ENCODE data around the gene SLC52A3. TPM values are rescaled to one million over a fixed set of nuclear protein-coding genes. Genes with fewer than 3 reads are reported as not detected.

Gene SLC52A3
- total and polyA plus RNA-seq, 9 of the 15 experiments (the other 6 are each of a cell fraction or from before 2014, with no cell fraction given): 0.06 to 0.60 (median 0.11) TPM

DNA sequence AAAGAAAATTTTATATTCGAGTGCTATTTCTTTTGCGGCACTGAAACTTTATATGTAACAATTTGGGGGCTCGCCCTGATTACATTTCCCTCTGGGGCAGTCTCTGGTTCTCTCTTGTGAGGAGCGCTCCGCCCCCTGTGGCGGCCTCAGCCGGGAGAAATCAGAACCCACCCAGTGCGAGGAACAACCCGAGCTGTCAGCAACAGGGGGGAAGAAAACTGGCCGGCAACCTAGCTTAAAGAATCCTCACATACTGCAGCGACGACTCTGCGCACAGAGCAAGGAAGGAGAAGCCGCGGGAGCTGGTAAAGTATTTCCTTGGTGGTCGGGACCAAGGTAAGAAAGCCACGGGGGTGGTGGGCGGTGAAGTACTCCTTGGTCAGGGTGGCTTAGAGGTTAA is 23.9 kb upstream of the SLC52A3 start (continued):
- TF ChIP-seq HOXB6 (CRISPR knock-in tag; IDR thresholded peaks at IDR 0.05; ENCODE audit: borderline replicate concordance): no peak
- no peak for TF ChIP-seq POU5F1 (IDR thresholded peaks at IDR 0.05; ENCODE audit: borderline replicate concordance, low read depth, low read length, partially characterized antibody)

DNA sequence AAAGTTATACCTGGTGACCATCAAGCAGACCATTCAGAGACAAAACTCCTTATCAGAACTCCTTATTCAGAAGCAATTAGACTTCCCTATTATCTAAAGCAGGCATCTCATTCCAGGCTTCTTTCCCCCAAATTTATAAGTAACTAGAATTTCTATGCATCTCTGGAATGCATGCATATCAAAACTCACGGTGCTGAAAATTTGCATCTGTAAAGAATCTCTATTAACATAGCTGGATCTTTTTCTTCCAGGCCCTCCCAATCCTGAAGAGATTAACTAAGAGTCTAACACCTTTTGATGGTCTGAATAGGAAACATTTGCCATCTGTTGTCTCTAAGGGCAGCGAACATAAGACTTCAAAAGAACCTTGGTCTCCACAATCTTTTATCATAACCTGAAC is 22.8 kb upstream of the SLC52A3 start:
- Histone ChIP-seq H3K4me2 (ENCODE audit: insufficient read depth, low read length) (no peak overlapping the region), H3K4me3 (no peak overlapping the region), H4K20me1 (replicated peaks; ENCODE audit: control insufficient read depth, insufficient read depth, low read length) (no peaks in the 10 kb centered on the region), H3K36me3 (ENCODE audit: control insufficient read depth, insufficient read depth, low read length) (no peaks in the 10 kb centered on the region), H3K79me2 (ENCODE audit: control insufficient read depth, insufficient read depth, low read length) (no peaks in the 10 kb centered on the region), H3K9me3 (replicated peaks; ENCODE audit: control insufficient read depth, insufficient read depth, low read depth, low read length) (no peaks in the 10 kb centered on the region), H3K27ac (ENCODE audit: extremely low read depth, low read depth, low read length) (no peak overlapping the region), H3K9me1 (ENCODE audit: control insufficient read depth, insufficient read depth, low read length) (no peaks in the 10 kb centered on the region), H3K4me1 (replicated peaks in 1 of 2; ENCODE audit: control insufficient read depth in 2 of 2, insufficient read depth in 2 of 2, low read length in 2 of 2) (no peaks in the 10 kb centered on the region; a peak in 1 of 5 replicates), H3K27me3 (ENCODE audit: control insufficient read depth in 2 of 2, insufficient read depth in 2 of 2, low read length in 2 of 2) (no peaks in the 10 kb centered on the region), H2AFZ (ENCODE audit: low read depth, low read length) (no peak overlapping the region), H3K9ac (ENCODE audit: insufficient read depth in 1 of 2, low read depth in 2 of 2, low read length in 2 of 2) (no peak overlapping the region)
- TF ChIP-seq L3MBTL2 (IDR thresholded peaks at IDR 0.05) (no peak), ZNF184 (CRISPR knock-in tag; IDR thresholded peaks at IDR 0.05) (no peak), ZBTB7A (IDR thresholded peaks at IDR 0.05; ENCODE audit: borderline replicate concordance, control insufficient read depth, low read depth, low read length) (no peak), TAF9B (IDR thresholded peaks at IDR 0.05; ENCODE audit: partially characterized antibody) (no peak), ZNF445 (CRISPR knock-in tag; IDR thresholded peaks at IDR 0.05; ENCODE audit: low read depth) (no peak), ZKSCAN3 (CRISPR knock-in tag; IDR thresholded peaks at IDR 0.05) (no peak), ZC3H4 (CRISPR knock-in tag; IDR thresholded peaks at IDR 0.05; ENCODE audit: borderline replicate concordance) (no peak), ETV6 (IDR thresholded peaks at IDR 0.05; ENCODE audit: borderline replicate concordance in 1 of 2, low read depth in 2 of 2, low read length in 1 of 2) (no peak), ETV6 (CRISPR knock-in tag; IDR thresholded peaks at IDR 0.05; ENCODE audit: borderline replicate concordance) (no peak), POLR2A (conservative IDR thresholded peaks at IDR 0.05) (no peak), NFATC3 (IDR thresholded peaks at IDR 0.05) (no peak), RBM25 (IDR thresholded peaks at IDR 0.05; ENCODE audit: low read depth, low read length, severe bottlenecking) (no peak), KLF16 (IDR thresholded peaks at IDR 0.05) (no peak), KHSRP (IDR thresholded peaks at IDR 0.05) (no peak)
- TF ChIP-seq, protein P1, sequence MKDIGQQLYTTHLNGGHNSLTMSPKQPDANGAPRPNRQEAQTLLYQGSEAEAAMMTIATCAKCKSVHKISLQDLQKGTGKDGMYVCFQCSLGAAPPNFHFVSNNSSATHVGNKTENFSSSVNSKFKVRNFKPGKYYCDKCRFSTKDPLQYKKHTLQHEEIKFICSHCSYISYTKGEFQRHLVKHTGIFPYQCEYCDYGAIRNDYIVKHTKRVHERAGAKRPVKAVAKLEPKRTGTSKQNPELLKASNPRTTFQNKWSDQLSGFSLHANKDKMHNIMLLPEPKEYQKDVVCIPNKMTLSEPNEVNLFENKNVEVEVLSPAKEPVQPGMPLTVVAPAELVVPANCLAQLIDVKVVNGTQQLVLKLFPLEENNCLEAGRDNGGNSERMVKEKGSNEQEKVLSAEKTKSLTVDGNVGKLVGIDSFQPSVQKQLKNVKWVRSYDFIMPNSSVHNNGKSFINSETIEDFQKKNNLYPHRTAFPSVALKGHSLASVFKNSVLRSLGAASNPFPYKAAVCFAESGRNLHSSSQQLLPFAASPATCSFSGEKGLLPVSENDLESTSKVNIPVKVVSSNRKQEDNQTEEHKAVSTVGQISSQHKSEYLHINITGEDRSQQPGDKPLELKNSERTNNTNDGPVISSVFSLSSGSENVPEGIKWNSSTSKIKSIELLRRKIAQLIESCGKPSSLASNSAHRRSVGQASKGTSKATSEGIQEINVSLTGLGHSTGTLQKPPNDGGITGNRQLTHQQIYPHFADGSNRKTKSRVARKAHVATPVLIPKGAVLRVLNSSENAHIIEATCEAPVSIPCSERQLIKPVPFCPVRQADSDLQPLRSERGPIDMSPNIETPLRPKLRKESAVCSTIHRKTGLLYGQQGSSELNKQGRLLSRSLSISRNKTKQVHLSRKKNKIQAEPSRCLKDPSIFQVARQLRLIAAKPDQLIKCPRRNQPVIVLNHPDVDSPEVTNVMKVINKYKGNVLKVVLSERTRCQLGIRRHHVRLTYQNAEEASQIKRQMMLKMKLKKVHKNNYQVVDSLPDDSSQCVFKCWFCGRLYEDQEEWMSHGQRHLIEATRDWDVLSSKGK (CRISPR knock-in tag; IDR thresholded peaks at IDR 0.05): no peak
- TF ChIP-seq, protein P2, sequence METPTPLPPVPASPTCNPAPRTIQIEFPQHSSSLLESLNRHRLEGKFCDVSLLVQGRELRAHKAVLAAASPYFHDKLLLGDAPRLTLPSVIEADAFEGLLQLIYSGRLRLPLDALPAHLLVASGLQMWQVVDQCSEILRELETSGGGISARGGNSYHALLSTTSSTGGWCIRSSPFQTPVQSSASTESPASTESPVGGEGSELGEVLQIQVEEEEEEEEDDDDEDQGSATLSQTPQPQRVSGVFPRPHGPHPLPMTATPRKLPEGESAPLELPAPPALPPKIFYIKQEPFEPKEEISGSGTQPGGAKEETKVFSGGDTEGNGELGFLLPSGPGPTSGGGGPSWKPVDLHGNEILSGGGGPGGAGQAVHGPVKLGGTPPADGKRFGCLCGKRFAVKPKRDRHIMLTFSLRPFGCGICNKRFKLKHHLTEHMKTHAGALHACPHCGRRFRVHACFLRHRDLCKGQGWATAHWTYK (CRISPR knock-in tag; IDR thresholded peaks at IDR 0.05): no peak
- BruUV-seq (replicated peaks): no TSS peak
- POLR2A ChIA-PET: no interaction called here
- in situ Hi-C loops (cut with MboI): no loop called here
- DNase-seq (ENCODE audit: extremely low read depth in 1 of 4, low spot score in 3 of 4) (no peak), ATAC-seq (no peak), FAIRE-seq (no peak)
- intact Hi-C loops (cut with micrococcal nuclease): no loop called here
- CTCF ChIA-PET (ENCODE audit: low intra/inter-chr PET ratio): no interaction called here
- 0% methylated on average over 2 of the region's 2 CpGs for WGBS (ENCODE audit: insufficient coverage, low coverage, missing lambda C conversion rate)

All from K562 (cell line).